Activated naive CD4-positive, alpha-beta T cell treated with anti-CD3 and anti-CD28 coated beads for 36 hours (primary cell): Measurements from ENCODE around the gene ARHGAP15. TPM values are rescaled to one million over a fixed set of nuclear protein-coding genes. Genes with fewer than 3 reads are reported as not detected.

ENCODE experiments used
- CTCF ChIA-PET: fragments of 350-600 bp; sonication (Branson Sonifier 250); formaldehyde crosslinking; loops from one replicate; lab custom pipeline; 2021; ENCODE audit warnings: antibody characterized with exemption; lab: Charles Lee
- DNase-seq: peaks from one replicate; pipeline ENCODE4 v3.0.0-alpha.2; 2020
- H3K27ac Mint-ChIP-seq: one replicate; pipeline ENCODE4 v1.8.0; 2021; ENCODE audit warnings: mild to moderate bottlenecking, mixed read lengths
- H3K27me3 Mint-ChIP-seq: one replicate; pipeline ENCODE4 v1.8.0; 2021; ENCODE audit warnings: low read depth, mixed read lengths
- H3K36me3 Mint-ChIP-seq: one replicate; pipeline ENCODE4 v1.8.0; 2021; ENCODE audit warnings: low read depth, mixed read lengths
- H3K4me1 Mint-ChIP-seq: one replicate; pipeline ENCODE4 v1.8.0; 2021; ENCODE audit warnings: low read depth, mixed read lengths
- H3K4me3 Mint-ChIP-seq: one replicate; pipeline ENCODE4 v1.8.0; 2021; ENCODE audit warnings: mild to moderate bottlenecking, moderate library complexity, mixed read lengths
- H3K9me3 Mint-ChIP-seq: one replicate; pipeline ENCODE4 v1.8.0; 2021; ENCODE audit warnings: mixed read lengths
- intact Hi-C: fragments of 100-400 bp; cut with micrococcal nuclease; formaldehyde crosslinking; loops from one replicate; pipeline ENCODE4 v1.15.1; 2023
- total RNA-seq, 2 experiments: library from RNA; stranded (reverse); gene quantifications; one replicate each; pipeline ENCODE4 v1.2.3, GENCODE V29; 2021

The ARHGAP15 gene
- total RNA-seq, 2 experiments from 2014 or later = 85.7 to 90.1 TPM

- Mint-ChIP-seq H3K4me1 (peaks cover 84% of the 10 kb centered on the region), H3K4me3 (no peak overlapping the region), H3K9me3 (no peaks in the 10 kb centered on the region), H3K27me3 (no peaks in the 10 kb centered on the region), H3K36me3 (peaks cover 7% of the 10 kb centered on the region), H3K27ac (peak overlapping the region; percentile 6)
- DNase-seq = no peak
- CTCF ChIA-PET = interaction anchor here (1.3 kb wide), 1 partner anchor 36 kb away, joined by 3 read pairs; no protein-coding TSS in a partner anchor
- intact Hi-C loops = loop anchor here (10.0 kb wide), 1 partner anchor 558 kb away; no protein-coding TSS in a partner anchor
Observed at GRCh38 chr2:143146366-143146765, 17.1 kb downstream of the ARHGAP15 start.

- H3K27me3 Mint-ChIP-seq = no peaks in the 10 kb centered on the region
- H3K27ac Mint-ChIP-seq = peak overlapping the region; percentile 65
- DNase-seq = no peak
- H3K4me3 Mint-ChIP-seq = no peak overlapping the region
- H3K4me1 Mint-ChIP-seq = peaks cover 84% of the 10 kb centered on the region
- H3K9me3 Mint-ChIP-seq = no peaks in the 10 kb centered on the region
- CTCF ChIA-PET = interaction anchor here (1.4 kb wide), 1 partner anchor 15 kb away, joined by 3 read pairs; no protein-coding TSS in a partner anchor
- peaks cover 11% of the 10 kb centered on the region for H3K36me3 Mint-ChIP-seq
- intact Hi-C loops = loop anchor here (10.0 kb wide), 1 partner anchor 558 kb away; no protein-coding TSS in a partner anchor
Observed at GRCh38 chr2:143146815-143147530, 17.8 kb downstream of the ARHGAP15 start.

GRCh38 chr2:143148011-143148410 lies 18.8 kb downstream of the ARHGAP15 start:
- Mint-ChIP-seq H3K9me3 (no peaks in the 10 kb centered on the region), H3K4me1 (peaks cover 86% of the 10 kb centered on the region), H3K4me3 (no peak overlapping the region)

GRCh38 chr2:143148757-143149156 lies 19.5 kb downstream of the ARHGAP15 start:
- no peaks in the 10 kb centered on the region for H3K9me3 Mint-ChIP-seq
- H3K27ac Mint-ChIP-seq = peak overlapping the region; percentile 84
- H3K27me3 Mint-ChIP-seq = no peaks in the 10 kb centered on the region
- CTCF ChIA-PET = interaction anchor here (1.0 to 1.3 kb wide), 3 partner anchors 17 to 38 kb away, joined by 3 to 5 read pairs (median 4); no protein-coding TSS in a partner anchor
- H3K36me3 Mint-ChIP-seq = peaks cover 11% of the 10 kb centered on the region
- H3K4me3 Mint-ChIP-seq = peak overlapping the region; percentile 25
- H3K4me1 Mint-ChIP-seq = peaks cover 82% of the 10 kb centered on the region
- intact Hi-C loops = loop anchor here (10.0 kb wide), 1 partner anchor 556 kb away; no protein-coding TSS in a partner anchor
- no peak for DNase-seq

More at GRCh38 chr2:143148011-143148410, 18.8 kb downstream of the ARHGAP15 start:
- CTCF ChIA-PET = interaction anchor here (1.0 to 1.4 kb wide), 4 partner anchors 14 to 37 kb away, joined by 3 to 5 read pairs (median 4); no protein-coding TSS in a partner anchor
- DNase-seq = no peak
- intact Hi-C loops = loop anchor here (10.0 kb wide), 1 partner anchor 557 kb away; no protein-coding TSS in a partner anchor
- Mint-ChIP-seq H3K27me3 (no peaks in the 10 kb centered on the region), H3K36me3 (peaks cover 15% of the 10 kb centered on the region), H3K27ac (peak overlapping the region; percentile 62)

- peak; percentile 33 for DNase-seq
- Mint-ChIP-seq H3K9me3 (no peaks in the 10 kb centered on the region), H3K36me3 (peaks cover 9% of the 10 kb centered on the region), H3K4me3 (peak overlapping the region; percentile 52), H3K4me1 (peaks cover 80% of the 10 kb centered on the region), H3K27ac (peak overlapping the region; percentile 91), H3K27me3 (no peaks in the 10 kb centered on the region)
- intact Hi-C loops = loop anchor here (1.0 to 5.0 kb wide), 5 partner anchors 9 to 1182 kb away; partner anchors contain the start of gene ARHGAP15
- CTCF ChIA-PET = interaction anchor here (0.8 to 1.6 kb wide), 3 partner anchors 12 to 107 kb away, joined by 4 read pairs; no protein-coding TSS in a partner anchor
Observed at GRCh38 chr2:143150287-143150686, 21.1 kb downstream of the ARHGAP15 start.

- H3K27ac Mint-ChIP-seq = peak overlapping the region; percentile 91
- CTCF ChIA-PET = interaction anchor here (1.3 to 2.4 kb wide), 2 partner anchors 11 to 85 kb away, joined by 3 to 11 read pairs; no protein-coding TSS in a partner anchor
- no peaks in the 10 kb centered on the region for H3K27me3 Mint-ChIP-seq
- H3K4me1 Mint-ChIP-seq = peaks cover 84% of the 10 kb centered on the region
- H3K36me3 Mint-ChIP-seq = peaks cover 17% of the 10 kb centered on the region
- H3K4me3 Mint-ChIP-seq = peak overlapping the region; percentile 77
- DNase-seq = no peak
- no peaks in the 10 kb centered on the region for H3K9me3 Mint-ChIP-seq
- intact Hi-C loops = loop anchor here (1.0 to 5.0 kb wide), 4 partner anchors 8 to 1181 kb away; a partner anchor contains a TSS
Observed at GRCh38 chr2:143151111-143151752, 22.0 kb downstream of the ARHGAP15 start.

GRCh38 chr2:143152219-143152618 lies 23.0 kb downstream of the ARHGAP15 start:
- H3K27me3 Mint-ChIP-seq = no peaks in the 10 kb centered on the region
- H3K9me3 Mint-ChIP-seq = no peaks in the 10 kb centered on the region
- peaks cover 84% of the 10 kb centered on the region for H3K4me1 Mint-ChIP-seq
- H3K4me3 Mint-ChIP-seq = peak overlapping the region; percentile 77
- intact Hi-C loops = loop anchor here (5.0 kb wide), 2 partner anchors 1045 to 1180 kb away; a partner anchor contains a TSS
- peaks cover 18% of the 10 kb centered on the region for H3K36me3 Mint-ChIP-seq
- peak overlapping the region; percentile 91 for H3K27ac Mint-ChIP-seq
- CTCF ChIA-PET = interaction anchor here (1.1 to 2.4 kb wide), 4 partner anchors 10 to 40 kb away, joined by 3 to 11 read pairs (median 6); no protein-coding TSS in a partner anchor
- DNase-seq = no peak

GRCh38 chr2:143152637-143153036 lies 23.4 kb downstream of the ARHGAP15 start:
- Mint-ChIP-seq H3K27me3 (no peaks in the 10 kb centered on the region), H3K36me3 (peaks cover 22% of the 10 kb centered on the region), H3K9me3 (no peaks in the 10 kb centered on the region), H3K4me1 (peaks cover 85% of the 10 kb centered on the region), H3K27ac (peak overlapping the region; percentile 91), H3K4me3 (peak overlapping the region; percentile 77)
- no peak for DNase-seq
- intact Hi-C loops = loop anchor here (5.0 kb wide), 2 partner anchors 1045 to 1180 kb away; a partner anchor contains a TSS
- CTCF ChIA-PET = interaction anchor here (0.8 to 2.4 kb wide), 5 partner anchors 9 to 118 kb away, joined by 3 to 11 read pairs (median 4); no protein-coding TSS in a partner anchor

- CTCF ChIA-PET = interaction anchor here (0.6 to 10.6 kb wide), 11 partner anchors 11 to 128 kb away, joined by 3 to 128 read pairs (median 4); no protein-coding TSS in a partner anchor
- Mint-ChIP-seq H3K27me3 (no peaks in the 10 kb centered on the region), H3K27ac (no peak overlapping the region), H3K36me3 (peaks cover 23% of the 10 kb centered on the region), H3K9me3 (no peaks in the 10 kb centered on the region), H3K4me3 (no peak overlapping the region), H3K4me1 (peaks cover 84% of the 10 kb centered on the region)
- DNase-seq = no peak
- intact Hi-C loops = loop anchor here (1.0 kb wide), 1 partner anchor 8 kb away; no protein-coding TSS in a partner anchor
Observed at GRCh38 chr2:143155661-143156060, 26.4 kb downstream of the ARHGAP15 start.

GRCh38 chr2:143157001-143157400 lies 27.8 kb downstream of the ARHGAP15 start:
- Mint-ChIP-seq H3K36me3 (peaks cover 17% of the 10 kb centered on the region), H3K4me1 (peaks cover 86% of the 10 kb centered on the region), H3K27me3 (no peaks in the 10 kb centered on the region), H3K9me3 (no peaks in the 10 kb centered on the region), H3K27ac (peak overlapping the region; percentile 82), H3K4me3 (no peak overlapping the region)
- intact Hi-C loops = loop anchor here (1.0 kb wide), 2 partner anchors 16 to 44 kb away; no protein-coding TSS in a partner anchor
- CTCF ChIA-PET = interaction anchor here (0.8 to 10.6 kb wide), 11 partner anchors 12 to 123 kb away, joined by 3 to 128 read pairs (median 3); no protein-coding TSS in a partner anchor
- DNase-seq = no peak

GRCh38 chr2:143157418-143157817 lies 28.2 kb downstream of the ARHGAP15 start:
- Mint-ChIP-seq H3K36me3 (peaks cover 14% of the 10 kb centered on the region), H3K4me3 (peak overlapping the region; percentile 46), H3K9me3 (no peaks in the 10 kb centered on the region), H3K27ac (peak overlapping the region; percentile 82), H3K4me1 (peaks cover 86% of the 10 kb centered on the region), H3K27me3 (no peaks in the 10 kb centered on the region)
- CTCF ChIA-PET = interaction anchor here (0.7 to 10.6 kb wide), 11 partner anchors 12 to 123 kb away, joined by 3 to 128 read pairs (median 3); no protein-coding TSS in a partner anchor
- intact Hi-C loops = loop anchor here (1.0 kb wide), 2 partner anchors 16 to 44 kb away; no protein-coding TSS in a partner anchor
- DNase-seq = no peak
